Endothelial cell of umbilical vein (primary cell): ENCODE results near the gene SCYL1. TPM values are rescaled to one million over a fixed set of nuclear protein-coding genes. Genes with fewer than 3 reads are reported as not detected.

Experiments
- BruUV-seq: library from RNA; stranded (reverse); fragments of 400-500 nt; replicated peaks from 2 replicates; lab custom pipeline; 2021; lab: Mats Ljungman, UMichigan
- CTCF ChIA-PET: fragments of 300-600, 350-600 bp; sonication (Branson Sonifier 250); formaldehyde crosslinking; loops from one replicate; lab custom pipeline; 2021; ENCODE audit warnings: antibody characterized with exemption, inconsistent platforms; lab: Charles Lee
- POLR2A ChIA-PET: fragments of 300-600, 350-600 bp; sonication (Branson Sonifier 250); formaldehyde crosslinking; loops from one replicate; lab custom pipeline; 2021; ENCODE audit warnings: antibody characterized with exemption, inconsistent platforms; lab: Charles Lee
- DNase-seq: peaks from one replicate; pipeline ENCODE4 v3.0.0-alpha.2; 2011; ENCODE audit warnings: low read depth, low spot score
- FAIRE-seq: peaks from 2 replicates; lab custom pipeline; 2011; peaks lifted over from hg19 to GRCh38; lab: Jason Lieb, UNC
- H2AFZ ChIP-seq: 2 replicates; pipeline ENCODE4 v1.6.0; 2012; ENCODE audit warnings: low read depth, low read length, control low read depth, inconsistent platforms
- H3K27ac ChIP-seq: 2 replicates; pipeline ENCODE4 v1.5.1; 2011; ENCODE audit warnings: low read depth, mild to moderate bottlenecking, control low read depth, low read length, moderate library complexity; ENCODE audit not compliant: insufficient read depth
- H3K27me3 ChIP-seq, 2 experiments: 2 replicates each; pipeline versions ENCODE4 v1.6.0 to v1.6.1; 2011; ENCODE audit warnings: low read length in 2 of 2, mixed read lengths in 1 of 2; ENCODE audit not compliant: control insufficient read depth in 2 of 2, insufficient read depth in 2 of 2
- H3K36me3 ChIP-seq, 2 experiments: 2 replicates in 1 of 2; 3 replicates in 1 of 2; pipeline ENCODE4 v1.5.1; 2011; ENCODE audit warnings: low read length in 2 of 2, mild to moderate bottlenecking in 1 of 2, moderate library complexity in 1 of 2; ENCODE audit not compliant: control insufficient read depth in 2 of 2, insufficient read depth in 2 of 2; ENCODE audit errors: extremely low read depth in 1 of 2
- H3K4me1 ChIP-seq: 3 replicates; pipeline ENCODE4 v1.5.1; 2011; ENCODE audit warnings: mild to moderate bottlenecking, low read length; ENCODE audit not compliant: control insufficient read depth, insufficient read depth; ENCODE audit errors: extremely low read depth
- H3K4me2 ChIP-seq: 2 replicates; pipeline ENCODE4 v1.6.1; 2011; ENCODE audit warnings: low read length, control low read depth, mixed read lengths; ENCODE audit not compliant: insufficient read depth
- H3K4me3 ChIP-seq, 3 experiments: fragments of 200-600 bp in 1 of 3; sonication (generic), shearing (Covaris generic) in 1 of 3; replicated peaks in 1 of 3; 2 replicates each; pipeline ENCODE4 v1.5.1; 2011 to 2016; ENCODE audit warnings: control low read depth in 3 of 3, low read length in 3 of 3, mild to moderate bottlenecking in 2 of 3, inconsistent platforms in 1 of 3, low read depth in 1 of 3, moderate library complexity in 1 of 3; ENCODE audit not compliant: insufficient read depth in 1 of 3
- H3K79me2 ChIP-seq: 2 replicates; pipeline ENCODE4 v1.6.0; 2012; ENCODE audit warnings: low read length, inconsistent platforms; ENCODE audit not compliant: control insufficient read depth, insufficient read depth
- H3K9ac ChIP-seq: replicated peaks from 2 replicates; pipeline ENCODE3; 2011; ENCODE audit warnings: low read length, control low read depth; ENCODE audit not compliant: insufficient read depth; ENCODE audit errors: extremely low read depth
- H3K9me1 ChIP-seq: replicated peaks from 3 replicates; pipeline ENCODE4 v1.6.0; 2011; ENCODE audit warnings: mild to moderate bottlenecking, low read length; ENCODE audit not compliant: control insufficient read depth, insufficient read depth; ENCODE audit errors: extremely low read depth
- H3K9me3 ChIP-seq: replicated peaks from 2 replicates; pipeline ENCODE4 v1.5.1; 2012; ENCODE audit warnings: low read length, inconsistent platforms; ENCODE audit not compliant: control insufficient read depth, insufficient read depth
- H4K20me1 ChIP-seq: replicated peaks from 2 replicates; pipeline ENCODE3; 2011; ENCODE audit warnings: mild to moderate bottlenecking, low read length; ENCODE audit not compliant: control insufficient read depth, insufficient read depth; ENCODE audit errors: extremely low read depth
- CTCF ChIP-seq, 2 donors: IDR thresholded peaks; 1 replicate in 1 of 2; 2 replicates in 1 of 2; pipeline ENCODE4 v1.5.1; 2011; ENCODE audit warnings: low read length in 2 of 2, mild to moderate bottlenecking in 2 of 2, moderate library complexity in 2 of 2, control low read depth in 1 of 2, inconsistent platforms in 1 of 2, low read depth in 1 of 2; ENCODE audit not compliant: insufficient read depth in 1 of 2; ENCODE audit errors: extremely low read depth in 1 of 2
- EZH2 ChIP-seq: IDR thresholded peaks from 2 replicates; pipeline ENCODE4 v1.6.1; 2012; ENCODE audit warnings: borderline replicate concordance, low read depth, mild to moderate bottlenecking, moderate library complexity, low read length, inconsistent platforms; ENCODE audit not compliant: severe bottlenecking
- FOS ChIP-seq: IDR thresholded peaks from 2 replicates; pipeline ENCODE4 v1.6.1; 2011; ENCODE audit warnings: mild to moderate bottlenecking, low read length, moderate library complexity, borderline replicate concordance; ENCODE audit not compliant: insufficient read depth
- GATA2 ChIP-seq: IDR thresholded peaks from 2 replicates; pipeline ENCODE4 v1.7.0; 2011; ENCODE audit warnings: low read depth, mild to moderate bottlenecking, moderate library complexity, mixed read lengths, low read length; ENCODE audit not compliant: insufficient read length, insufficient read depth
- JUN ChIP-seq: IDR thresholded peaks from 2 replicates; pipeline ENCODE4 v1.6.1; 2011; ENCODE audit warnings: borderline replicate concordance, low read depth; ENCODE audit not compliant: insufficient read length, insufficient read depth
- MAX ChIP-seq: IDR thresholded peaks from 2 replicates; pipeline ENCODE4 v1.6.1; 2011; ENCODE audit not compliant: insufficient read depth, insufficient read length
- MYC ChIP-seq: IDR thresholded peaks from one replicate; pipeline ENCODE4 v1.6.1; 2011; ENCODE audit warnings: mild to moderate bottlenecking, low read depth, low read length
- POLR2A ChIP-seq: IDR thresholded peaks from 2 replicates; pipeline ENCODE4 v1.6.1; 2012; ENCODE audit warnings: low read depth, mild to moderate bottlenecking, control low read depth, low read length
- POLR2AphosphoS5 ChIP-seq: IDR thresholded peaks from 2 replicates; pipeline ENCODE4 v1.6.1; 2012; ENCODE audit warnings: low read depth, mild to moderate bottlenecking, control low read depth, low read length, moderate library complexity; ENCODE audit not compliant: insufficient read depth
- dilution Hi-C: fragments of 300-500 bp; cut with MboI; formaldehyde crosslinking; loops from one replicate; pipeline ENCODE4 v1.15.0; 2019; ENCODE audit warnings: low sequenced_read_pairs; ENCODE audit not compliant: extremely low pct_ligation_motif_present
- intact Hi-C: fragments of 100-400 bp; cut with micrococcal nuclease; formaldehyde crosslinking; loops from one replicate; pipeline ENCODE4 v1.10.0; 2022
- polyA plus RNA-seq, 4 experiments: library from polyadenylated mRNA; depleted of rRNA in 3 of 4; stranded (reverse) in 3 of 4; unstranded in 1 of 4; fragments of >200 nt; gene quantifications; 2 replicates each; pipeline versions ENCODE4 v1.2.1 to v1.2.3, GENCODE V29; 2011 to 2012; ENCODE audit warnings: missing spikeins in 1 of 4
- total RNA-seq: library from RNA; stranded (reverse); gene quantifications from 2 replicates; pipeline ENCODE4 v1.2.3, GENCODE V29; 2021

SCYL1 gene
- total and polyA plus RNA-seq, 2 donors (not counting 3 experiments of a cell fraction or from before 2014, with no cell fraction given) = 88.2 to 126 TPM

GRCh38 chr11:65487467-65488272 lies 37.2 kb upstream of the SCYL1 start:
- H4K20me1 ChIP-seq = no peaks in the 10 kb centered on the region
- peaks cover 59% of the 10 kb centered on the region for H3K4me1 ChIP-seq
- H3K4me2 ChIP-seq = peak overlapping the region; percentile 40
- dilution Hi-C loops = no loop called here
- no peaks in the 10 kb centered on the region for H3K79me2 ChIP-seq
- peak overlapping the region; percentile 81 for H3K27ac ChIP-seq
- DNase-seq (peak; percentile 100), FAIRE-seq (peak; percentile 100)
- peak overlapping the region; percentile 8 for H2AFZ ChIP-seq
- no peaks in the 10 kb centered on the region for H3K36me3 ChIP-seq
- POLR2A ChIA-PET = interaction anchor here (0.9 to 9.4 kb wide), 6 partner anchors 10 to 69 kb away, joined by 4 to 204 read pairs (median 6); partner anchors contain the start of gene MALAT1
- H3K9me3 ChIP-seq = no peaks in the 10 kb centered on the region
- peak overlapping the region; percentile 63 for H3K9ac ChIP-seq
- no peak overlapping the region for H3K4me3 ChIP-seq
- TF ChIP-seq POLR2A = peak; percentile 49
- TF ChIP-seq EZH2 = no peak
- peak; percentile 47 for TF ChIP-seq POLR2AphosphoS5
- no peak for TF ChIP-seq GATA2
- no peak for TF ChIP-seq CTCF (IDR thresholded peaks at IDR 0.05; ENCODE audit: extremely low read depth in 1 of 2, insufficient read depth in 1 of 2, low read depth in 1 of 2, low read length in 2 of 2)
- peak; percentile 63 for TF ChIP-seq JUN
- peak; percentile 99 for TF ChIP-seq MAX
- no peak for TF ChIP-seq MYC
- TF ChIP-seq FOS = no peak
- CTCF ChIA-PET = interaction anchor here (0.9 to 13.9 kb wide), 7 partner anchors 9 to 20 kb away, joined by 3 to 247 read pairs (median 6); partner anchors contain the start of gene MALAT1
- no peaks in the 10 kb centered on the region for H3K9me1 ChIP-seq
- no peaks in the 10 kb centered on the region for H3K27me3 ChIP-seq
- no TSS peak for BruUV-seq
- intact Hi-C loops = loop anchor here (1.0 kb wide), 3 partner anchors 10 to 15 kb away; no protein-coding TSS in a partner anchor
